GM12891 (cell line): ENCODE measurements around the gene BAG3.

Experiments used
- DNase-seq: peaks from one replicate; pipeline ENCODE4 v3.0.0; 2011; ENCODE audit warnings: low spot score; ENCODE audit not compliant: insufficient read length
- FAIRE-seq: peaks from 2 replicates; lab custom pipeline; 2011; peaks lifted over from hg19 to GRCh38; lab: Jason Lieb, UNC
- PAX5 ChIP-seq: IDR thresholded peaks from 2 replicates; pipeline ENCODE4 v1.6.1; 2011; ENCODE audit warnings: low read length, moderate library complexity, mild to moderate bottlenecking; ENCODE audit not compliant: insufficient read depth, severe bottlenecking
- POLR2A ChIP-seq: IDR thresholded peaks from 2 replicates; pipeline ENCODE4 v1.6.1; 2011; ENCODE audit warnings: low read depth, low read length, control low read depth
- POLR2AphosphoS5 ChIP-seq: IDR thresholded peaks from 2 replicates; pipeline ENCODE4 v1.6.1; 2011; ENCODE audit warnings: low read depth, low read length, control low read depth
- POU2F2 ChIP-seq: IDR thresholded peaks from 2 replicates; pipeline ENCODE4 v1.6.1; 2011; ENCODE audit warnings: low read depth, mild to moderate bottlenecking, control low read depth, low read length, moderate library complexity
- SPI1 ChIP-seq: IDR thresholded peaks from 2 replicates; pipeline ENCODE4 v1.6.1; 2011; ENCODE audit warnings: low read depth, low read length, control low read depth
- TAF1 ChIP-seq: IDR thresholded peaks from 2 replicates; pipeline ENCODE4 v1.6.1; 2011; ENCODE audit warnings: low read depth, low read length, control low read depth

The BAG3 gene

DNA sequence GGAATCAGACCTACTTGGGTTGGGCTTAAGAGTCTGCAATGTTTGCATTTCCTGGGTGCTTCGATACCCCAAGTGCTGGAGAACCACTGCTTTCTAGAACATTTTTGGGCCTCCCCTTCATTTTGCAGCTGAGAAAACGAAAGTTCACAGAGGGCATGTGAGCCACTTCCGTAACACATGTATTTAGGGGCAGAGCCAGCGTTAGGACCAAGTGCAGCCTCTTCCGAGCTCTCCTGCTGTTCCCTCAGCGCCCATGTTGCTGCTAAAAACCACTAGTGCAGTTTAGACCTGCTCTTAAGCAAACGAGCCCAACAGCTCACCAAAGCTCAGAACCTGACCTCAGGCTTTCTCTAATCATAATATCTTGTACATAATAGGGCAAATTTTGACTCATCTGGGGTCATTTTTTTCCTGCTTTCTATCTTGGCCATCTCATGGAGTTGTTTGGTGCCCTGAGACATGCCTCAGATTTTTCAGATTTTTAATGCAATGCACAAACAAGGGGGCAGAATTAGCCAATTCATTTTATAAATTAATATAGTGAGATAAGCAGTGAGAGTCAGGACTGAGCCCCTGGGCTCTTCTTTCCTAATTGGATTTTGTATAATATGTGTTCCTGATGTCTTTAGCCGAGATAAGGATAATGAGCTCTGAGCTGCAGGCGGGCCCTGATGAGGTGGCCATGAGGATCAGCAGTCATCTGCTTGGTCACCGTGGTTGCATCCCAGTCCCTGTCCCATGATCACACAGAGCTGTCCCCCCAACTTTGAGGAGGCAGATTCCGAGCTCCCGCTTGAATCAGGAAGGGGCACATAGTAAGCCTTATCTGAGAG lies 12.9 kb downstream of the BAG3 start:
- TF ChIP-seq POLR2AphosphoS5 (no peak), SPI1 (no peak), TAF1 (no peak), POU2F2 (no peak), PAX5 (no peak), POLR2A (no peak)
- FAIRE-seq (no peak), DNase-seq (no peak)

DNA sequence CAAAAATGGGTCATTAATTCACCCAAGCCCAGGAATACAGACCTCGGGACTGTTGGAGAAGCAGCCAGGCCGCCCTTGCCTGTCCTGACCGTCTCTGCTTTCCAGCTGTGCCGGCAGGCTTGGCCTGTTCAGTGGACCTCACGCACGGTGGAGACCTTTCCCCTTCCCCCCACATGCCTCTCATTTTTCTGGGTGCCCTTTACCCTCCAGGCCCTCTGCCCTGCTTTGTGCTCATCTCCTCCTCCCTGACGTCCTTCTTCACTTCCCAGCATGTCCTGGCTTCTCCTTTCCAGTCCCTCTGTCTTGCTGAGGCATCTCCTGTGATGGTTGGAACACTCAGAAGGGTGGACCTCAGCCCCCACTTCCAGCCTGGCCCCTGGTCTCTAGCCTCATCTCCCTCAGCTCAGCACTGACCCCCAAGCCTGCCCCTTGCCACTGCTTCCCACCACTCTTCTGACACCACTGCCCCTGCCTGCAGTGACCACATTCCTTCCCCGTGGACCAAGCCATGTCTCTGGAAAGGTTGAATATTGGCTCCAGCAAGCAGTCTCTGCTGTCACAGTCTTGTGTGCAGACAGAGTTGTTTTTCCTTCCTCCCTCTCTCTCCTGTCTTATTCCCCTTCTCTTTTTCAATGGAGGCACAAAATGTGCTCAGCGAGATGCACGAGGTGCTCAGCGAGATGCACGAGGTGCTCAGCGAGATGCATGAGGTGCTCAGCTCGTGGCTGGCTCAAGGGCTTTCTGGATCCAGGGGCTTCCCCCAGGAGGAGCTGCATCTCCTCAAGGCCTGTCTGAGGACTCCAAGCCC lies 14.9 kb downstream of the BAG3 start:
- peak; percentile 9 for FAIRE-seq
- no peak for DNase-seq
- TF ChIP-seq PAX5 (no peak), POU2F2 (no peak), POLR2A (no peak), TAF1 (no peak), POLR2AphosphoS5 (no peak), SPI1 (no peak)

DNA sequence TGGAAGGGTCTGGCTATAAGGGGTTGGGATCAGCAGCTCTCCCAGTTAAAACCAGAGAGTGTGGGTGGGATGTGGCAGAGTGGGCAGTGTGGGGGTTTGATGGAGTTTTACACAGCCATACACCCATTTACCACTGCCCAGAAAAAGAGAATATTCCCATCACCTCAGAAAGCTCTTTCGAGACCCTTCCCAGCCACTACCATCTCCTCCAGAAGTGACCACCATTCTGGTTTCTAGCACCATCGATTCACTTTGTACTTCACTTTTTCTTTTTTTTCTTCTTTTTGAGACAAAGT lies 15.5 kb downstream of the BAG3 start:
- TF ChIP-seq PAX5 (no peak), POLR2A (no peak), SPI1 (no peak), POU2F2 (no peak), TAF1 (no peak), POLR2AphosphoS5 (no peak)
- no peak for DNase-seq
- no peak for FAIRE-seq

DNA sequence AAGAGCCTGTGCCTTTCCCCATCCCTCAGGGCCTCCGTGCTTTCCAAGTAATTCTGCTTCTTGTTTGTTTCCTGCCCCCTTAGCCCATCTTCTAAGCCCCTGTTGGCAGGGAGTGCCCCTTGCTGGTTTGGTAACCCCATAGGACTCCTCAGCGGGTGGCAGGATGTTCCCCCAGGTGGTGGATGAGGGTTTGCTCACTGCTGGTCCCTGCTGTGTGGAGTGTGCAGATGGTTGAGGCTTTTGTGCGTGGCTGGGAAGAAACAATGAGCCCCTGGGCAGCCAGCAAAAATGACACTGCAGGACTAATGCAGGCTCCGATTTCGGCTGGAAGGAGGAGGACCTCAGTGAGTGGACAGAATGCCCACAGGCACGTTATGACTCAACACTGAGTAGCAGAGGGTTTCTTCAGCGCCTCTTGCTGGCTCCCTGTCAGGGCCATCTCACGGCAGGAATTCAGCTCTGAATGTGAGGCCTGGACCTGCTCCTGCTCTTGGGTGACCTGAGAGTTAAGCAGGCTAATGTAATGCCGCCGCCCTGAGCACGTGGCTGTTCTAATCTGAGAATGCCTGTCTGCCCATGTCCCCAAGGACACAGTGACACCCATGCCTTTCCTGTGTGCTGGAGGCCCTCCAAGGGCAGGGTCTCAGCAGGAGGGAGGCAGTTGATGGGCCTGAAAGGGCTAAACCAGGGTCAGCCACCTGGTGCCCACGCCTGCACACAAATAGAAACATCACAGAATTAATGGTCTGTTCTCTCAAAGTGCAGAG lies 16.6 kb downstream of the BAG3 start:
- DNase-seq (no peak), FAIRE-seq (no peak)
- TF ChIP-seq SPI1 (no peak), POU2F2 (no peak), PAX5 (no peak), POLR2AphosphoS5 (no peak), TAF1 (no peak), POLR2A (no peak)

DNA sequence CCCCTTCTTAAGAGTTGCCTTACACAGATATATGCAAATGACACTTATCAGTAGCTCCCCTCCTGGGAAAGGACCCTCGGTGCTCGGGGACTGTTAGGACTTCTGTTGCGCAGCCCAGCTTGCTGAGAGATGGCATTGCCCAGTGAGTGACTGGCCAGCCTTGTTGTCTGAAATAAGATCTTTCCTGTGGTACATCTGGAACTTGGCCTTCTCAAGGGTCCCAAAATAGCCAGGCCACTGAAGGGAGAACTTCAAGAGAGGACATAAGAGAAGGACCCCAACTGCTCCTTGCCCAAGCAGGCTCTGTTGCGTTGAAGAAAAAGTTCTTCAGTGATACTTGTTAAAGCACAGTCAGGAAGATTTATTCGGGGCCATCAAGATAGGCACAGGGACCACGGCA lies 17.3 kb downstream of the BAG3 start:
- TF ChIP-seq PAX5 (no peak), POU2F2 (no peak), TAF1 (no peak), POLR2A (no peak), POLR2AphosphoS5 (no peak), SPI1 (no peak)
- DNase-seq = no peak
- FAIRE-seq = no peak

DNA sequence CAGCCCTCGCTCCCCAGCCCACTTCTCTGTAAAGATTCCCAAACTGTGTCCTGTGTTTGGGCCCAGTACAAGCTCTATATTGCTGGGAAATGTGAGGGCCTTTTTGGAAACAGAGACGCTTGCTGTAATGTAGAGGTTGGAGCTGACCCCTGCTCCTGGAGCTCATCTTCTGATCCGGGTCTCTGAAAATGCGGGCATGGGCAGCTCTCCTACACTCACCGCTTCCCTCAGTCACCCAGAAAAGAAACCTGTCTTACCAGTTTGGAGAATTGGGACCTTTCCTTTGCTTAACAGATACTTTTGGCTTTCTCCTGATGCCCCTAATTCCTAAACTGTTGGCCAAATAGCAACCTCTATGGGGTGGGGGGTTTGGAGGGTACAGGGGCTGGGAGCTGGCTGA lies 18.2 kb downstream of the BAG3 start:
- no peak for FAIRE-seq
- no peak for DNase-seq
- no peak for TF ChIP-seq POU2F2

DNA sequence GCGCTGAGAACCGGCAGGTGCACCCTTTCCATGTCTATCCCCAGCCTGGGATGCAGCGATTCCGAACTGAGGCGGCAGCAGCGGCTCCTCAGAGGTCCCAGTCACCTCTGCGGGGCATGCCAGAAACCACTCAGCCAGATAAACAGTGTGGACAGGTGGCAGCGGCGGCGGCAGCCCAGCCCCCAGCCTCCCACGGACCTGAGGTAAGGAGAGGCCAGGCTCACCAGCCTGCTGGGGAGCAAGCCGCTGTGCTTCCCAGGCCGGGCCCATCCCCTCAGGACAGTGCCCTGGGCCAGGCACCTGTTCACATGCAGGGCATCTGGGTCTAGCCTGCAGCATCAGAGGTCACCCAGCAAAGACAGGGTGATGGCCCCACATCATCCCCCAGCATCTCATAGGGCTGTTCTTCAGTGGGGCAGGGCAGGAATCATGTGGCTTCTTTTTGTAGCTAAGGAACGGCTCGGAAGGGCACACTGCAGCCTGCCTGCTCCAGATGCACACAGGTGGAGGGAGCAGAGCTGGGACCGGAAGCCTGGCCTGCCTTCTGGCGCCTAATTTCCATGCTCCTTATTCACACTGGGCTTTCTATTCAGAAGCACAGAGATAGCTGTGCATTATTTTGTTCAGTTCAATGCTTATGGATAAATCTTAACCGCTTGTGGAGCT lies 18.9 kb downstream of the BAG3 start:
- no peak for TF ChIP-seq POLR2A
- no peak for TF ChIP-seq SPI1
- no peak for TF ChIP-seq POLR2AphosphoS5
- no peak for TF ChIP-seq PAX5
- TF ChIP-seq POU2F2 = no peak
- no peak for TF ChIP-seq TAF1
- no peak for DNase-seq
- no peak for FAIRE-seq

GRCh38 chr10:119670717-119671116 lies 19.5 kb downstream of the BAG3 start:
- DNase-seq = no peak
- FAIRE-seq = no peak

DNA sequence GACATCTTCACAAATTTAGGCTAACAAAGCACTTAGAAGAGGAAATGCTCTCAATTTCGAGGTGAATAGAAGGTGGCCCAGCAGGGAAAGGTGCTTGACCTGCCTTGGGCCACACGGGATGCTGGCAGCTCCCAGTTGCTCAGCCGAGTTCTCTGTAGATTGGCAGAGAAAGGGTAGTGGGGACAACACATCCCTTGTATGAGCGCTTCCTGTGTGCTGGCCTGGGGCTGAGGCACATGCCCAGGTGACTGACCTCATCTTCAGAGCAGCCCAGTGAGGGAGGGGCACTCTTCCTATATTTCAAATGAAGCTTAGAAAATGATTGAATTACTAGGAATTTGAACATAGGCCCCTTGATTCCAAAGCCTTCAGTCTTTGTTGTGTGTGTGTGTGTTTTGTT lies 20.2 kb downstream of the BAG3 start:
- DNase-seq (no peak), FAIRE-seq (no peak)
- no peak for TF ChIP-seq POLR2A
- TF ChIP-seq SPI1 = no peak
- no peak for TF ChIP-seq TAF1
- TF ChIP-seq PAX5 = no peak
- TF ChIP-seq POLR2AphosphoS5 = no peak
- TF ChIP-seq POU2F2 = no peak

More at GRCh38 chr10:119670717-119671116, 19.5 kb downstream of the BAG3 start:
- TF ChIP-seq POLR2AphosphoS5 (no peak), SPI1 (no peak), POLR2A (no peak), TAF1 (no peak), PAX5 (no peak), POU2F2 (no peak)
